Left ventricle myocardium superior (tissue), 1 donor: Measurements from ENCODE around the gene TMEM150C. TPM values are rescaled to one million over a fixed set of nuclear protein-coding genes. Genes with fewer than 3 reads are reported as not detected.

Experiments
- ATAC-seq: fragments of 200-7000 bp; cut with Tn5 transposase; one replicate; pipeline ENCODE4 v1.9.1; 2020; ENCODE audit warnings: mild to moderate bottlenecking, moderate library complexity
- DNase-seq: peaks from one replicate; pipeline ENCODE4 v3.0.0-alpha.2; 2020
- intact Hi-C: fragments of 100-400 bp; cut with micrococcal nuclease; formaldehyde crosslinking; loops from one replicate; pipeline ENCODE4 v1.11.0; 2022
- total RNA-seq: library from RNA; stranded (reverse); fragmentation: NEBNext Ultra II Directional; extraction: Animal tissue kit (Norgen Biotek cat#: 25700); gene quantifications from one replicate; pipeline ENCODE4 v1.2.1, GENCODE V29; 2021
- donor health status: DM: no; HTN: yes; CAD: no; lungs with severe emphysema.

Gene TMEM150C
- total RNA-seq, 1 donor from 2014 or later, result 19.6 TPM

- intact Hi-C loops, result no loop called here
- ATAC-seq (no peak), DNase-seq (no peak)
These were observed 113.9 kb downstream of the TMEM150C start for GRCh38 chr4:82447886-82448285.

DNA sequence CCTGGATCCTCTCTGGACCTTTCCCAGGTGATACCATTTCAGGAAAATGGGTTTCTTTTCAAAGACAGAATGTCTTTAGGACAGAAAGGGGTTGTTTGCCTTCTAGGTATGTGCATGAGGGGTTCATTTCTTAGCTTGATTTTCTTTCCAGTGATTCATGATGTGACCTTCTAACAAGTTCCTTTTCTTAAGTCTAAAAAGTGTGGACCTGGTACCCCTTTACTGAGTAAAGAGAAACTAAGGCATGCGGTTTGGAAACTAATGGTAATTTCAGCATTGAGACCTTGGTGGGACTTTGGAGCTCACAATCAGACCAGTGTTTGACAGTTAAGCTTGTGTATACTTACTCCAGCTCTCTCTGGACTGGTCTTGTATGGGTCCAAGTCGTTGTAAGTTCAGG, 122.7 kb downstream of the TMEM150C start:
- no peak for DNase-seq
- no peak for ATAC-seq
- intact Hi-C loops, result no loop called here

- DNase-seq (no peak), ATAC-seq (no peak)
- intact Hi-C loops, result no loop called here
These were observed 124.3 kb downstream of the TMEM150C start for GRCh38 chr4:82437285-82438005.

DNA sequence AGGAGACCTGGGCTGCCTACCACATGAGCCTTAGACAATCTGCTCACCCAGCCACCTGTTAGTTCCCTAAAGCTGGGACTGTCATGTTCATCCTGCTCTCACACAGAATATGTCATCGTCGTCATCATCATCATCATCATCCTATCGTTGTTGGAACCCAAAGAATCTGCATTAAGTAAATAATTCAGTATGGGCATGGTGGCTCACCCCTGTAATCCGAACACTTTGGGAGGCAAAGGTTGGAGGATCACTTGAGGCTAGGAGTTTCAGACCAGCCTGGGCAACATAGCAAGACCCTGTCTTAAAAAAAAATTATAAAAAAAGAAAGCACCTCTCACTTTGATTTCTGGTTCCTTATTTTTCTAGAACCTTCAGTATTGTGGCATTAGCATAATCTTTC, 125.0 kb downstream of the TMEM150C start:
- ATAC-seq (no peak), DNase-seq (no peak)
- intact Hi-C loops, result no loop called here

DNA sequence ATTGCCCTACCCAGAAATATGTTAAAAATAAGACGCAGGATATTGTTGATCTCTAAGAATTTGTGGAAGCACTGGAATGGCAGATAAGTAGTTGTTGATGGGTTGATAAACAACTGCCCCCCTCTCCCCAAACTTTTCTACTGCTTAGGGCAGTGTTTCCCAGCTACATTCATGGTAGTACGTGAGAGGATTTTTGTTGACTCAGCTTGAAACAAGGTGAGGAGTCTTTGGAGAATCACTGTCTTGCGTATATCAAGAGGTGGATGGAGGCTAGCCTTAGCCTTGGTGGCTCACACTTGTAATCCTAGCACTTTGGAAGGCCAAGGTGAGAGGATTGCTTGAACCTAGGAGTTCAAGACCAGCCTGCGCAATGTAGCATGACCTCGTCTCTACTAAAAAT, 125.7 kb downstream of the TMEM150C start:
- intact Hi-C loops, result no loop called here
- ATAC-seq (no peak), DNase-seq (no peak)

DNA sequence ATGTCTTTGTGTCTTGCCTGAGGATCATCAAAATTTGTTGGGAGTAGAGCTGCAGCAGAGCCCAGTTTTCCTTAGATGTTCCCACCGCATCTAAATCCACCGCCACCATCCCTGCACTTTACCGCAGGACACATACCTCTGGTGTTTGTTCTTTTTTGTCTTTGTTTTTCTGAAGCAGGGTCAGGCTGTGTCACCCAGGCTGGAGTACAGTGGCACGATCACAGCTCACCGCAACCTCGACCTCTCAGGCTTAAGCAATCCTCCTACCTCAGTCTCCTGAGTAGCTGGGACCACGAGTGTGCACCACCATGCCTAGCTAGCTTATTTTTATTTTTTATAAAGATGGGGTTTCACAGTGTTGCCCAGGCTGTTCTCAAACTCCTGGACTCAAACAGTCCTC, 126.8 kb downstream of the TMEM150C start:
- DNase-seq (no peak), ATAC-seq (no peak)
- intact Hi-C loops, result no loop called here

DNA sequence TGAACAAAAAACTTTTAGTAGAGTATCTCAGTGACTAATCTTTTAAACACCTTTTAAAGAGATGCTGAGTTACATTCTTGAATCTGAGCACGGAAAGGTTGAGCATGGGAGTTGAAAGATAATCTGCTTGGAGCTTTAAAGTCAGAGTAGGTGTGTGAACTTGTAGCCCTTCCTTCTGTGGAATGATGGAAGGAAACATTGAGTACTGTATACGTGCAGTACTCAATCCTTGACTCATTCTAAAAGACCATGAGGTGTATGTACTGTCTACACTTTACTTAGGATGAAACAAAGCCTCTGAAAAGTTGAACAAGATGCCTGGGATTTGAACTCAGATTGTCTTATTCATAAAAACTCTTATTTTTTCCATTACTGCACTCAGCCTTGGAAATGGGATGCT, 128.0 kb downstream of the TMEM150C start:
- intact Hi-C loops, result no loop called here
- no peak for DNase-seq
- ATAC-seq, result no peak

Other genes with a start within 250 kb of the TMEM150C start
- 113 TPM for gene HNRNPD, start 188.0 kb downstream of the TMEM150C start, total RNA-seq
- gene HNRNPDL, start 131.5 kb downstream of the TMEM150C start, total RNA-seq, result 120 TPM
- 14.5 TPM for gene ENOPH1, start 131.4 kb downstream of the TMEM150C start, total RNA-seq
- gene SCD5, start 236.8 kb upstream of the TMEM150C start, total RNA-seq, result 2.7 TPM